HepG2 (cell line): ENCODE data around the gene SIX5. TPM values are rescaled to one million over a fixed set of nuclear protein-coding genes. Genes with fewer than 3 reads are reported as not detected.

Experiments
- ADNP ChIP-seq: sonication (generic); formaldehyde crosslinking; IDR thresholded peaks from 2 replicates; pipeline ENCODE4 v1.4.0; 2020; ENCODE audit warnings: missing genetic modification reagents
- FOXC1 ChIP-seq: sonication (generic); formaldehyde crosslinking; IDR thresholded peaks from 2 replicates; pipeline ENCODE4 v1.8.0; 2022; ENCODE audit warnings: mild to moderate bottlenecking, missing genetic modification reagents, borderline replicate concordance
- HNRNPLL ChIP-seq: fragments of 200-400 bp; formaldehyde crosslinking; IDR thresholded peaks from 2 replicates; pipeline ENCODE4 v1.6.1; 2017; ENCODE audit warnings: mild to moderate bottlenecking, low read depth, low read length; ENCODE audit not compliant: poor library complexity, severe bottlenecking
- KIAA2018 ChIP-seq: sonication (generic); formaldehyde crosslinking; IDR thresholded peaks from 2 replicates; pipeline ENCODE4 v1.5.0; 2020; ENCODE audit warnings: mild to moderate bottlenecking, missing genetic modification reagents, borderline replicate concordance
- MNT ChIP-seq: fragments of 450-650 bp; IDR thresholded peaks from 2 replicates; pipeline ENCODE4 v1.6.1; 2016
- PITX1 ChIP-seq: sonication (generic); formaldehyde crosslinking; IDR thresholded peaks from 2 replicates; pipeline ENCODE4 v1.5.1; 2020; ENCODE audit warnings: mild to moderate bottlenecking, missing genetic modification reagents
- POLR2AphosphoS5 ChIP-seq: IDR thresholded peaks from 2 replicates; pipeline ENCODE4 v1.6.1; 2012; ENCODE audit warnings: low read depth, low read length
- ZFP36L1 ChIP-seq: sonication (generic); formaldehyde crosslinking; IDR thresholded peaks from 2 replicates; pipeline ENCODE4 v1.8.0; 2022; ENCODE audit warnings: mild to moderate bottlenecking, missing genetic modification reagents, moderate library complexity
- ZFP37 ChIP-seq: sonication (generic); formaldehyde crosslinking; IDR thresholded peaks from 2 replicates; pipeline ENCODE4 v1.4.0; 2020; ENCODE audit warnings: missing genetic modification reagents, borderline replicate concordance
- ZNF124 ChIP-seq: sonication (generic); formaldehyde crosslinking; IDR thresholded peaks from 2 replicates; pipeline ENCODE4 v1.4.0; 2020; ENCODE audit warnings: missing genetic modification reagents
- ZNF143 ChIP-seq: sonication (generic); formaldehyde crosslinking; IDR thresholded peaks from 2 replicates; pipeline ENCODE4 v1.4.0; 2020; ENCODE audit warnings: missing genetic modification reagents
- ZNF331 ChIP-seq: sonication (generic); formaldehyde crosslinking; IDR thresholded peaks from 2 replicates; pipeline ENCODE4 v1.4.0; 2020; ENCODE audit warnings: missing genetic modification reagents
- ZNF414 ChIP-seq: sonication (generic); formaldehyde crosslinking; IDR thresholded peaks from 2 replicates; pipeline ENCODE4 v1.5.0; 2020; ENCODE audit warnings: missing genetic modification reagents
- ZNF451 ChIP-seq: sonication (generic); formaldehyde crosslinking; IDR thresholded peaks from 2 replicates; pipeline ENCODE4 v1.5.0; 2020; ENCODE audit warnings: mild to moderate bottlenecking, missing genetic modification reagents
- ZNF547 ChIP-seq: sonication (generic); formaldehyde crosslinking; IDR thresholded peaks from 2 replicates; pipeline ENCODE4 v1.5.1; 2020; ENCODE audit warnings: mild to moderate bottlenecking, missing genetic modification reagents
- ZNF605 ChIP-seq: sonication (generic); formaldehyde crosslinking; IDR thresholded peaks from 2 replicates; pipeline ENCODE4 v1.8.0; 2022; ENCODE audit warnings: mild to moderate bottlenecking, missing genetic modification reagents
- ZNF614 ChIP-seq: IDR thresholded peaks from 2 replicates; pipeline ENCODE4 v1.6.1; 2018; ENCODE audit warnings: missing biosample characterization, missing genetic modification reagents, inconsistent platforms, borderline replicate concordance
- ZNF616 ChIP-seq: sonication (generic); formaldehyde crosslinking; IDR thresholded peaks from 2 replicates; pipeline ENCODE4 v1.5.0; 2020; ENCODE audit warnings: low read depth, mild to moderate bottlenecking, missing genetic modification reagents
- ZNF720 ChIP-seq: sonication (generic); formaldehyde crosslinking; IDR thresholded peaks from 2 replicates; pipeline ENCODE4 v1.4.0; 2020; ENCODE audit warnings: missing genetic modification reagents
- ZNF772 ChIP-seq: sonication (generic); formaldehyde crosslinking; IDR thresholded peaks from 2 replicates; pipeline ENCODE4 v1.5.0; 2020; ENCODE audit warnings: mild to moderate bottlenecking, missing genetic modification reagents
- polyA plus RNA-seq, 8 experiments: library from polyadenylated mRNA; depleted of rRNA in 3 of 8; stranded (reverse) in 7 of 8; unstranded in 1 of 8; fragments of >200 nt; fragmentation: Illumina TruSeq in 4 of 8; extraction: Trizol in 4 of 8; gene quantifications; 2 replicates each; pipeline versions ENCODE4 v1.2.1 to v1.2.3, GENCODE V29; 2011 to 2016; ENCODE audit warnings: low read depth in 4 of 8, missing spikeins in 1 of 8, mixed read lengths in 1 of 8; ENCODE audit not compliant: insufficient read depth in 1 of 8
- total RNA-seq, 5 experiments: library from RNA; depleted of rRNA; stranded (reverse); fragments of >200 nt; fragmentation: Illumina TruSeq; extraction: Trizol; gene quantifications; 2 replicates each; pipeline ENCODE4 v1.2.3, GENCODE V29; 2016; ENCODE audit warnings: low read depth in 1 of 5

SIX5 gene
- total and polyA plus RNA-seq, 2 of the 13 experiments (the other 11 are each of a cell fraction or from before 2014, with no cell fraction given): 7.7 to 10.5 TPM

- TF ChIP-seq ZNF451 (CRISPR knock-in tag) (0 out of 2 replicates have a peak, but pooled peaks have one; percentile 13), POLR2AphosphoS5 (no peak), MNT (no peak), ZNF124 (CRISPR knock-in tag) (no peak), ZNF772 (CRISPR knock-in tag) (no peak), ZNF720 (no peak), ZNF547 (CRISPR knock-in tag) (0 out of 2 replicates have a peak, but pooled peaks have one; percentile 51), KIAA2018 (CRISPR knock-in tag) (no peak), HNRNPLL (peak; percentile 95), ZFP37 (CRISPR knock-in tag) (no peak), ZFP36L1 (CRISPR knock-in tag) (no peak; the same call in none of the 2 replicates), ZNF414 (no peak), ZNF605 (CRISPR knock-in tag) (no peak), ZNF616 (CRISPR knock-in tag) (no peak), ADNP (CRISPR knock-in tag) (no peak), FOXC1 (CRISPR knock-in tag) (0 out of 2 replicates have a peak, but pooled peaks have one; percentile 18), PITX1 (CRISPR knock-in tag) (peak; percentile 76), ZNF614 (CRISPR knock-in tag) (no peak), ZNF143 (CRISPR knock-in tag) (no peak), ZNF331 (CRISPR knock-in tag) (no peak)
Measured at GRCh38 chr19:45767881-45768654, 984 bp downstream of the SIX5 start (continued).
